Measurements from ENCODE around the gene EXOC6B. TPM values are rescaled to one million over a fixed set of nuclear protein-coding genes. Genes with fewer than 3 reads are reported as not detected.

EXOC6B gene
- total RNA-seq, 1 experiment from 2014 or later = 40.1 TPM

GRCh38 chr2:72794572-72794971, 31.3 kb downstream of the EXOC6B start:
- no peak overlapping the region for H3K56ac ChIP-seq (ENCODE audit: insufficient read length, low read depth, low read length)
- no peak overlapping the region for H4K91ac ChIP-seq (ENCODE audit: insufficient read length, low read depth, low read length)
- no peak overlapping the region for H2BK120ac ChIP-seq (ENCODE audit: low read depth, low read length, poor library complexity, severe bottlenecking)
- no peaks in the 10 kb centered on the region for H3K9me3 Mint-ChIP-seq
- no peaks in the 10 kb centered on the region for H3K27me3 Mint-ChIP-seq (ENCODE audit: low read depth)
- H3K79me2 ChIP-seq (ENCODE audit: insufficient read depth, low read length) = no peaks in the 10 kb centered on the region; the same call in 1 of the 2 replicates
- no peaks in the 10 kb centered on the region for H3K9me3 ChIP-seq (ENCODE audit: control insufficient read depth, low read depth, low read length)
- H2BK20ac ChIP-seq (ENCODE audit: low read depth, low read length, poor library complexity, severe bottlenecking) = no peak overlapping the region
- H3K9ac ChIP-seq (ENCODE audit: extremely low read depth, insufficient read length, low read length) = no peak overlapping the region
- H2AK5ac ChIP-seq (ENCODE audit: insufficient read length, low read length) = no peak overlapping the region
- WGBS (ENCODE audit: extremely low coverage, insufficient read length, low lambda C conversion rate) = no CpG with 5 or more reads among the region's 1 CpG
- no peaks in the 10 kb centered on the region for H3K27me3 ChIP-seq (ENCODE audit: insufficient read depth, low read length)
- no peak overlapping the region for H3K14ac ChIP-seq (ENCODE audit: insufficient read depth, low read length)
- H3T11ph ChIP-seq (ENCODE audit: low read length) = no peak overlapping the region
- H3K27ac ChIP-seq (ENCODE audit: insufficient read length, low read depth, low read length) = no peak overlapping the region
- no peak overlapping the region for H3K4me2 ChIP-seq (ENCODE audit: insufficient read depth, insufficient read length, low read length)
- TF ChIP-seq CTCF (conservative IDR thresholded peaks at IDR 0.05) = no peak
- H3K4ac ChIP-seq (ENCODE audit: low read depth, low read length) = no peak overlapping the region
- no peaks in the 10 kb centered on the region for H3K23me2 ChIP-seq (ENCODE audit: insufficient read length, low read depth, low read length, poor library complexity, severe bottlenecking)
- no peak overlapping the region for H2BK5ac ChIP-seq (ENCODE audit: insufficient read length, low read length)
- no peak overlapping the region for H3K18ac ChIP-seq (ENCODE audit: insufficient read length, low read depth, low read length)
- no peak overlapping the region for H3K4me3 Mint-ChIP-seq
- no peaks in the 10 kb centered on the region for H3K79me1 ChIP-seq (ENCODE audit: insufficient read depth, low read depth, low read length, poor library complexity, severe bottlenecking)
- H3K27ac Mint-ChIP-seq = peak overlapping the region in 1 of 3 experiments; percentile 2; a peak in 1 of 7 replicates
- no peak overlapping the region for H2BK15ac ChIP-seq (ENCODE audit: low read depth, low read length)
- peaks cover 0 to 3% of the 10 kb centered on the region in 2 experiments; a peak in 2 of 4 replicates for H3K4me1 Mint-ChIP-seq
- H3K23ac ChIP-seq (ENCODE audit: insufficient read length, low read depth, low read length) = no peak overlapping the region
- H4K8ac ChIP-seq (replicated peaks; ENCODE audit: insufficient read length, low read depth, low read length) = no peak overlapping the region
- H3K4me1 ChIP-seq (ENCODE audit: insufficient read depth, low read length) = no peaks in the 10 kb centered on the region
- DNase-seq = no peak
- H4K20me1 ChIP-seq (ENCODE audit: control insufficient read depth, insufficient read depth, insufficient read length) = no peaks in the 10 kb centered on the region
- H4K5ac ChIP-seq (ENCODE audit: insufficient read length, low read depth, low read length) = no peak overlapping the region
- no peaks in the 10 kb centered on the region for H3K36me3 Mint-ChIP-seq (ENCODE audit: insufficient read depth in 1 of 3, low read depth in 3 of 3)
- H2BK12ac ChIP-seq (ENCODE audit: insufficient read length, low read depth, low read length) = no peak overlapping the region
- no peak overlapping the region for H2AFZ ChIP-seq (ENCODE audit: low read length)
